GM19372 (cell line): ENCODE results near the gene GPC6.

ENCODE experiments used
- ATAC-seq: cut with Tn5 transposase; IDR thresholded peaks from one replicate; pipeline ENCODE4 v1.9.1; 2021; ENCODE audit warnings: mild to moderate bottlenecking, low read depth, moderate library complexity; ENCODE audit not compliant: unreplicated experiment

GPC6 gene

GRCh38 chr13:93947651-93948050, 721.0 kb downstream of the GPC6 start:
- no peak for ATAC-seq

- no peak for ATAC-seq
These were observed 721.7 kb downstream of the GPC6 start for GRCh38 chr13:93948162-93948922.

GRCh38 chr13:93951108-93951507, 724.5 kb downstream of the GPC6 start:
- no peak for ATAC-seq

- no peak for ATAC-seq
These were observed 725.3 kb downstream of the GPC6 start for GRCh38 chr13:93951951-93952350.

- no peak for ATAC-seq
These were observed 727.2 kb downstream of the GPC6 start for GRCh38 chr13:93953841-93954240.

- ATAC-seq = no peak
These were observed 729.3 kb downstream of the GPC6 start for GRCh38 chr13:93955904-93956303.

GRCh38 chr13:93956426-93956825, 729.8 kb downstream of the GPC6 start:
- ATAC-seq = no peak

- ATAC-seq = no peak
These were observed 730.8 kb downstream of the GPC6 start for GRCh38 chr13:93957371-93957770.

- no peak for ATAC-seq
These were observed 733.4 kb downstream of the GPC6 start for GRCh38 chr13:93959796-93960533.

- ATAC-seq = no peak
These were observed 736.9 kb downstream of the GPC6 start for GRCh38 chr13:93963266-93964145.

- no peak for ATAC-seq
These were observed 737.5 kb downstream of the GPC6 start for GRCh38 chr13:93964146-93964512.

- ATAC-seq = no peak
These were observed 739.0 kb downstream of the GPC6 start for GRCh38 chr13:93965587-93965986.

GRCh38 chr13:93966267-93966936, 739.8 kb downstream of the GPC6 start:
- ATAC-seq = no peak

GRCh38 chr13:93967286-93967685, 740.7 kb downstream of the GPC6 start:
- ATAC-seq = no peak

- no peak for ATAC-seq
These were observed 748.6 kb downstream of the GPC6 start for GRCh38 chr13:93975242-93975641.

- no peak for ATAC-seq
These were observed 749.9 kb downstream of the GPC6 start for GRCh38 chr13:93976528-93976927.

GRCh38 chr13:93977986-93978385, 751.4 kb downstream of the GPC6 start:
- ATAC-seq = no peak

- no peak for ATAC-seq
These were observed 754.9 kb downstream of the GPC6 start for GRCh38 chr13:93981426-93981977.

GRCh38 chr13:93982179-93982918, 755.7 kb downstream of the GPC6 start:
- ATAC-seq = no peak

GRCh38 chr13:93984052-93984451, 757.4 kb downstream of the GPC6 start:
- ATAC-seq = no peak
